Uterus (tissue), 2 donors: Measurements from ENCODE around the gene CTTNBP2.

Experiments
- POLR2A ChIP-seq, 2 donors: fragments of 450-650 bp; IDR thresholded peaks; one replicate each; pipeline ENCODE4 v1.6.1; 2016; ENCODE audit warnings: antibody characterized with exemption in 2 of 2, mild to moderate bottlenecking in 1 of 2, moderate library complexity in 1 of 2
- TF ChIP-seq, protein P1 (sequence below), 4 experiments: fragments of 200-600 bp in 2 of 4; fragments of 450-650 bp in 2 of 4; sonication (generic) in 2 of 4; IDR thresholded peaks; one replicate each; pipeline ENCODE4 v1.5.1; 2016 to 2019; ENCODE audit warnings: antibody characterized with exemption in 4 of 4, mild to moderate bottlenecking in 2 of 4, moderate library complexity in 1 of 4

DNA sequence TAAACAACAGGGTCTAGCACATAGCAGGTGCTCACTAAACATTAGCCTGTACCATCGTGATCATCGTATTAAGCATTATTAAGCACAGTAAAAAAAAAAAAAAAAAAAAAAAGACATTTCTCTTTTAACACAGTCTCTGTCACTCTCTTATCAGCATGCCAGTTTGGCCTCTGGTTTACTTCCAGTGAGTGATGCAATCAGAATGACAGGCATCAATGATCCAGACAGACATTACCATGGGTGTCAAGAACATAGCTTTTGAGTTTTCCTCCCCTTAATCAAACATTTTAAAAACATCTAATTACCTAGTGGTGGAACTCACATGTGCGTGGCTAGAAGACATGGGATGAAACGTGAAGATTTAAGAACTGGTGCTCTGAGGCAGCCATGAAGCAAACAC, 115.8 kb downstream of the CTTNBP2 start:
- TF ChIP-seq POLR2A (IDR thresholded peaks at IDR 0.05), result no peak
- TF ChIP-seq, protein P1, sequence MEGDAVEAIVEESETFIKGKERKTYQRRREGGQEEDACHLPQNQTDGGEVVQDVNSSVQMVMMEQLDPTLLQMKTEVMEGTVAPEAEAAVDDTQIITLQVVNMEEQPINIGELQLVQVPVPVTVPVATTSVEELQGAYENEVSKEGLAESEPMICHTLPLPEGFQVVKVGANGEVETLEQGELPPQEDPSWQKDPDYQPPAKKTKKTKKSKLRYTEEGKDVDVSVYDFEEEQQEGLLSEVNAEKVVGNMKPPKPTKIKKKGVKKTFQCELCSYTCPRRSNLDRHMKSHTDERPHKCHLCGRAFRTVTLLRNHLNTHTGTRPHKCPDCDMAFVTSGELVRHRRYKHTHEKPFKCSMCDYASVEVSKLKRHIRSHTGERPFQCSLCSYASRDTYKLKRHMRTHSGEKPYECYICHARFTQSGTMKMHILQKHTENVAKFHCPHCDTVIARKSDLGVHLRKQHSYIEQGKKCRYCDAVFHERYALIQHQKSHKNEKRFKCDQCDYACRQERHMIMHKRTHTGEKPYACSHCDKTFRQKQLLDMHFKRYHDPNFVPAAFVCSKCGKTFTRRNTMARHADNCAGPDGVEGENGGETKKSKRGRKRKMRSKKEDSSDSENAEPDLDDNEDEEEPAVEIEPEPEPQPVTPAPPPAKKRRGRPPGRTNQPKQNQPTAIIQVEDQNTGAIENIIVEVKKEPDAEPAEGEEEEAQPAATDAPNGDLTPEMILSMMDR (IDR thresholded peaks at IDR 0.05), result no peak
